D721Med (cell line): ENCODE results near the gene LPAR6.
"Not testable (repeated sequence)": the region's sequence is repeated elsewhere in the genome, so short reads cannot be mapped to it uniquely, and the experiment has no call there.

Experiments
- DNase-seq: peaks from one replicate; pipeline ENCODE4 v3.0.0; 2011; ENCODE audit warnings: low spot score; ENCODE audit not compliant: insufficient read length
- FAIRE-seq: peaks from 2 replicates; lab custom pipeline; 2011; peaks lifted over from hg19 to GRCh38; lab: Jason Lieb, UNC
- CTCF ChIP-seq: IDR thresholded peaks from 2 replicates; pipeline ENCODE4 v1.5.1; 2012; ENCODE audit warnings: mild to moderate bottlenecking, control low read depth; ENCODE audit not compliant: insufficient read depth; ENCODE audit errors: missing control alignments

The LPAR6 gene

DNA sequence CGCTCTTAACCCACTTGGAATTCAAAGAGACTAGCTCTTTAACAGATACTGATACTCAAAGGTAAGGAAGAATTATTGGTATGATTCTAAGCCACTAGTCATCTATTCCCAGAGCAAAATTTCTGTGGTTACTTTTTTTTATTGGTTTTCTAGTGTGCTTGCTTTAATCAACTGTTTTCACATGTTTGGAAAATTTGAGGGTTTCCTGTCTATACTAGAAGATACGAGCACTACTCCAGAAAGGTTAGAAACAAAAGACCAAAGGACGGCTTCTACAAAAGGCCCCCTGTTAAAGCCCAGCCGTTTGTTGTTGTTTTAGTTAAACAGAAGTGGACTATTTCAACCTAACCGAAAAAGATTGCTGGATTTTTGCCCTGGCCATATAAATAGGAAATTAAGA lies 18.5 kb upstream of the LPAR6 start:
- TF ChIP-seq CTCF, result no peak
- FAIRE-seq (no peak), DNase-seq (no peak)

DNA sequence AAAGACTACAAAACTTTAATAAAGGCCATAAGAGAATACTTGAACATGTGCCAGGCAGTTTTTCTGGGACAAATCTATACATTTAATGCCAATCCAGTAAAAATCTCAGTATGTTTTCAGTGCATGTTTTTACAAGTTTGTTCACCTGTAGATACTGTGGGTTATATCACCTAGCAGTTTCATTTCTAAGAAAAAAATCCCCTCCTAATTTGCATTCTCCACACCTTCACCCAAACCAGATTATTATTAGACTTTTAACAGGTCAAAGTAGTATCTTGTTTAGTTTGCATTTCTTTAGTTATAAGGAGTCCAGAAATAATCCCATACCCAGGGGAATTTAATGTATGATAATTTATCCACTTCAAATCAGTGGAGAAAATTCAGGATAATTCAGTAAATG lies 17.0 kb upstream of the LPAR6 start:
- no peak for TF ChIP-seq CTCF
- DNase-seq (no peak), FAIRE-seq (no peak)

DNA sequence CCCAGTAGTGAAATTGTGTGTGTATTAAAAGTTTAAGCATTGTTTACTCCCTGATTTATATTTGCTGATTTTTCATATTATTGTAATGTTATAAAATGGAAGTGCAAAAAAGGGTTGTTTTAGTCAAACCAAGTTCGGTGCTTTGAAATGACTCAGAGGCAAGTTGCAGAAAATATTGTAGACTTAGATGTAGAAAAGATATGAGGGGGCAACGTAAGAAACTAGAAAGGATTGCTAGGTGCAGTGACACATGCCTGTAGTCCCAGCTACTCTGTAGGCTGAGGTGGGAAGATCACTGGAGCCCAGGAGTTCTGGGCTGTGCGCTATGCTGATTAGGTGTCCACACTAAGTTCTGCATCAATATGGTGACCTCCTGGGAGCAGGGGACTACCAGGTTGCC lies 16.1 kb upstream of the LPAR6 start:
- no peak for TF ChIP-seq CTCF
- FAIRE-seq (no peak), DNase-seq (no peak)

- not testable (repeated sequence) for FAIRE-seq, DNase-seq
Observed at GRCh38 chr13:48426755-48427298, 13.9 kb upstream of the LPAR6 start.

GRCh38 chr13:48426052-48426451 lies 13.1 kb upstream of the LPAR6 start:
- FAIRE-seq (peak; percentile 46), DNase-seq (no peak)
- TF ChIP-seq CTCF, result no peak

GRCh38 chr13:48424212-48424611 lies 11.3 kb upstream of the LPAR6 start:
- no peak for FAIRE-seq
- no peak for TF ChIP-seq CTCF
- DNase-seq, result no peak

DNA sequence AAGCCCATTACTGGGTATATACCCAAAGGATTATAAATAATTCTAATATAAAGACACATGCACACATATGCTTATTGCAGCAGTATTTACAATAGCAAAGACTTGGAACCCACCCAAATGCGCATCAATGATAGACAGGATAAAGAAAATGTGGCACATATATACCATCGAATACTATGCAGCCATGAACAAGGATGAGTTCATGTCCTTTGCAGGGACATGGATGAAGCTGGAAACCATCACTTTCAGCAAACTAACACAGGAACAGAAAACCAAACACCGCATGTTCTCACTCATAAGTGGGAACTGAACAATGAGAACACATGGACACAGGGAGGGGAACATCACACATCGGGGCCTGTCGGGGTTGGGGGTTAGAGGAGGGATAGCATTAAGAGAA lies 9.1 kb upstream of the LPAR6 start:
- FAIRE-seq, DNase-seq: not testable (repeated sequence)

DNA sequence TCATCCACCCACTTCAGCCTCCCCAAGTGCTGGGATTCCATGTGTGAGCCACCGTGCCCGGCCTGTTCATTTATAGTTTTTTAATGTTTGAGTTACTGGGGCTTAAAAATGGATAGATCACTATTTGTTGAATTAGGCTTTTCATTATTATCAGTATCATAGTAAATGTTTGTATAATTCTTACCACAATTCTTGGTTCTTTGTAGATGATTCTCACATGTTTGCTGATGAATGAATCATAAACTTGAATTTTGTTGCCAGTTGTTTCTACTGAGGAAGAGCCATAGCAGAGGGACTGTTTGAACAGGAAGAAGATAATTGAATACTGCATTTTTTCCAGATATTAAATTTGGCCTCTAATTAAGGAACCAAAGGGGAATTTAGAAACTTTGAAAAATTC lies 2.6 kb upstream of the LPAR6 start:
- DNase-seq (no peak), FAIRE-seq (no peak)
- no peak for TF ChIP-seq CTCF
